HepG2 (cell line): Measurements from ENCODE around the gene GNG12. TPM values are rescaled to one million over a fixed set of nuclear protein-coding genes. Genes with fewer than 3 reads are reported as not detected.

ENCODE experiments used
- ATAD3A ChIP-seq: sonication (generic); formaldehyde crosslinking; IDR thresholded peaks from 2 replicates; pipeline ENCODE4 v1.4.0; 2020; ENCODE audit warnings: missing genetic modification reagents
- ATRX ChIP-seq: sonication (generic); formaldehyde crosslinking; IDR thresholded peaks from 2 replicates; pipeline ENCODE4 v1.4.0; 2020; ENCODE audit warnings: missing genetic modification reagents, borderline replicate concordance
- MATR3 ChIP-seq: sonication (generic); formaldehyde crosslinking; IDR thresholded peaks from 2 replicates; pipeline ENCODE4 v1.4.0; 2020; ENCODE audit warnings: missing genetic modification reagents
- NR2F1 ChIP-seq, 2 experiments: fragments of 450-650 bp in 1 of 2; formaldehyde crosslinking in 1 of 2; IDR thresholded peaks; 2 replicates each; pipeline versions ENCODE4 v1.5.0 to v1.6.1; 2016 to 2020; ENCODE audit warnings: mild to moderate bottlenecking in 1 of 2, missing compliant biosample characterization in 1 of 2, missing genetic modification reagents in 1 of 2, moderate library complexity in 1 of 2
- PAWR ChIP-seq: sonication (generic); formaldehyde crosslinking; IDR thresholded peaks from 2 replicates; pipeline ENCODE4 v1.4.0; 2020; ENCODE audit warnings: missing genetic modification reagents, mild to moderate bottlenecking, borderline replicate concordance
- PCBP2 ChIP-seq: fragments of 200-400 bp; formaldehyde crosslinking; optimal IDR thresholded peaks from 2 replicates; pipeline ENCODE3; 2018; ENCODE audit warnings: low read length, low read depth; ENCODE audit not compliant: poor library complexity, severe bottlenecking
- RNF2 ChIP-seq: fragments of 450-650 bp; conservative IDR thresholded peaks from 2 replicates; pipeline ENCODE4 v1.6.1; 2016; ENCODE audit warnings: low read depth
- SRSF4 ChIP-seq: fragments of 200-400 bp; formaldehyde crosslinking; IDR thresholded peaks from one replicate; pipeline ENCODE4 v1.6.1; 2018; ENCODE audit warnings: mild to moderate bottlenecking, low read depth, low read length, moderate library complexity; ENCODE audit not compliant: poor library complexity, severe bottlenecking
- SRY ChIP-seq: sonication (generic); formaldehyde crosslinking; IDR thresholded peaks from 2 replicates; pipeline ENCODE4 v1.8.0; 2022; ENCODE audit warnings: mild to moderate bottlenecking, missing genetic modification reagents
- SUZ12 ChIP-seq: fragments of 150-350 bp; IDR thresholded peaks from 2 replicates; pipeline ENCODE4 v1.6.1; 2014; ENCODE audit warnings: low read depth, low read length
- TBL1XR1 ChIP-seq: fragments of 150-350 bp; IDR thresholded peaks from 2 replicates; pipeline ENCODE4 v1.6.1; 2014; ENCODE audit warnings: borderline replicate concordance, low read length; ENCODE audit not compliant: partially characterized antibody
- U2AF2 ChIP-seq: fragments of 200-400 bp; formaldehyde crosslinking; IDR thresholded peaks from 2 replicates; pipeline ENCODE4 v1.6.1; 2017; ENCODE audit warnings: low read depth, mild to moderate bottlenecking, low read length
- ZFY ChIP-seq: sonication (generic); formaldehyde crosslinking; IDR thresholded peaks from 2 replicates; pipeline ENCODE4 v1.4.0; 2020; ENCODE audit warnings: missing genetic modification reagents
- ZNF138 ChIP-seq: sonication (generic); formaldehyde crosslinking; IDR thresholded peaks from 2 replicates; pipeline ENCODE4 v1.5.0; 2020; ENCODE audit warnings: mild to moderate bottlenecking, low read depth, missing genetic modification reagents
- ZNF296 ChIP-seq: sonication (generic); formaldehyde crosslinking; conservative IDR thresholded peaks from 2 replicates; pipeline ENCODE4 v1.5.0; 2020; ENCODE audit warnings: mild to moderate bottlenecking, missing genetic modification reagents
- ZNF30 ChIP-seq: sonication (generic); formaldehyde crosslinking; IDR thresholded peaks from 2 replicates; pipeline ENCODE4 v1.5.0; 2020; ENCODE audit warnings: mild to moderate bottlenecking, missing genetic modification reagents
- ZNF329 ChIP-seq: sonication (generic); formaldehyde crosslinking; IDR thresholded peaks from 2 replicates; pipeline ENCODE4 v1.9.0; 2021; ENCODE audit warnings: low read depth, mild to moderate bottlenecking, missing genetic modification reagents
- ZNF468 ChIP-seq: sonication (generic); formaldehyde crosslinking; IDR thresholded peaks from 2 replicates; pipeline ENCODE4 v1.8.0; 2022; ENCODE audit warnings: mild to moderate bottlenecking, moderate library complexity, missing genetic modification reagents
- ZNF530 ChIP-seq: sonication (generic); formaldehyde crosslinking; IDR thresholded peaks from 2 replicates; pipeline ENCODE4 v1.5.0; 2020; ENCODE audit warnings: low read depth, mild to moderate bottlenecking, missing genetic modification reagents
- ZNF557 ChIP-seq: sonication (generic); formaldehyde crosslinking; IDR thresholded peaks from 2 replicates; pipeline ENCODE4 v1.4.0; 2020; ENCODE audit warnings: missing genetic modification reagents
- ZNF562 ChIP-seq: sonication (generic); formaldehyde crosslinking; IDR thresholded peaks from 2 replicates; pipeline ENCODE4 v1.8.0; 2022; ENCODE audit warnings: missing genetic modification reagents, borderline replicate concordance
- ZNF879 ChIP-seq: sonication (generic); formaldehyde crosslinking; IDR thresholded peaks from 2 replicates; pipeline ENCODE4 v1.8.1; 2023; ENCODE audit warnings: missing genetic modification reagents
- polyA plus RNA-seq, 8 experiments: library from polyadenylated mRNA; depleted of rRNA in 3 of 8; stranded (reverse) in 7 of 8; unstranded in 1 of 8; fragments of >200 nt; fragmentation: Illumina TruSeq in 4 of 8; extraction: Trizol in 4 of 8; gene quantifications; 2 replicates each; pipeline versions ENCODE4 v1.2.1 to v1.2.3, GENCODE V29; 2011 to 2016; ENCODE audit warnings: low read depth in 4 of 8, missing spikeins in 1 of 8, mixed read lengths in 1 of 8; ENCODE audit not compliant: insufficient read depth in 1 of 8
- total RNA-seq, 5 experiments: library from RNA; depleted of rRNA; stranded (reverse); fragments of >200 nt; fragmentation: Illumina TruSeq; extraction: Trizol; gene quantifications; 2 replicates each; pipeline ENCODE4 v1.2.3, GENCODE V29; 2016; ENCODE audit warnings: low read depth in 1 of 5
- TF ChIP-seq, protein P1 (sequence below): sonication (generic); formaldehyde crosslinking; IDR thresholded peaks from 2 replicates; pipeline ENCODE4 v1.5.0; 2020; ENCODE audit warnings: missing genetic modification reagents
- TF ChIP-seq, protein P2 (sequence below): conservative IDR thresholded peaks from 2 replicates; pipeline ENCODE4 v1.6.1; 2018; ENCODE audit warnings: missing genetic modification reagents
- TF ChIP-seq, protein P3 (sequence below): sonication (generic); formaldehyde crosslinking; IDR thresholded peaks from 2 replicates; pipeline ENCODE4 v1.5.0; 2020; ENCODE audit warnings: mild to moderate bottlenecking, missing genetic modification reagents

Gene GNG12
- total and polyA plus RNA-seq, 2 of the 13 experiments (the other 11 are each of a cell fraction or from before 2014, with no cell fraction given) = 0.11 TPM

DNA sequence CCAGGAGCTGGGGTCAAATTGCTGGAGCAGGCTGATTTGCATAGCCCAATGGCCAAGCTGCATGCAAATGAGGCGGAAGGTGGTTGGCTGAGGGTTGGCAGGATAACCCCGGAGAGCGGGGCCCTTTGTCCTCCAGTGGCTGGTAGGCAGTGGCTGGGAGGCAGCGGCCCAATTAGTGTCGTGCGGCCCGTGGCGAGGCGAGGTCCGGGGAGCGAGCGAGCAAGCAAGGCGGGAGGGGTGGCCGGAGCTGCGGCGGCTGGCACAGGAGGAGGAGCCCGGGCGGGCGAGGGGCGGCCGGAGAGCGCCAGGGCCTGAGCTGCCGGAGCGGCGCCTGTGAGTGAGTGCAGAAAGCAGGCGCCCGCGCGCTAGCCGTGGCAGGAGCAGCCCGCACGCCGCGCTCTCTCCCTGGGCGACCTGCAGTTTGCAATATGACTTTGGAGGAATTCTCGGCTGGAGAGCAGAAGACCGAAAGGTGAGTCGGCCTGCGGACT, 148.2 kb downstream of the GNG12 start, which contains the start of gene GADD45A (continued):
- TF ChIP-seq, protein P1, sequence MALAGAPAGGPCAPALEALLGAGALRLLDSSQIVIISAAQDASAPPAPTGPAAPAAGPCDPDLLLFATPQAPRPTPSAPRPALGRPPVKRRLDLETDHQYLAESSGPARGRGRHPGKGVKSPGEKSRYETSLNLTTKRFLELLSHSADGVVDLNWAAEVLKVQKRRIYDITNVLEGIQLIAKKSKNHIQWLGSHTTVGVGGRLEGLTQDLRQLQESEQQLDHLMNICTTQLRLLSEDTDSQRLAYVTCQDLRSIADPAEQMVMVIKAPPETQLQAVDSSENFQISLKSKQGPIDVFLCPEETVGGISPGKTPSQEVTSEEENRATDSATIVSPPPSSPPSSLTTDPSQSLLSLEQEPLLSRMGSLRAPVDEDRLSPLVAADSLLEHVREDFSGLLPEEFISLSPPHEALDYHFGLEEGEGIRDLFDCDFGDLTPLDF (CRISPR knock-in tag) = 0 out of 2 replicates have a peak, but pooled peaks have one; percentile 30
- no peak for TF ChIP-seq ZNF468 (CRISPR knock-in tag)
- 0 out of 2 replicates have a peak, but pooled peaks have one; percentile 15 for TF ChIP-seq ZNF329 (CRISPR knock-in tag)
- TF ChIP-seq ZNF530 (CRISPR knock-in tag) = no peak
- TF ChIP-seq SUZ12 = no peak
- TF ChIP-seq TBL1XR1 = peak; percentile 65
- TF ChIP-seq ZNF879 = no peak; the same call in 1 of the 2 replicates
- no peak for TF ChIP-seq ATAD3A (CRISPR knock-in tag)
- peak in 1 of 2 experiments; percentile 51; a peak in 2 of 4 replicates for TF ChIP-seq NR2F1 (CRISPR knock-in tag; IDR thresholded peaks at IDR 0.05)
- TF ChIP-seq, protein P2, sequence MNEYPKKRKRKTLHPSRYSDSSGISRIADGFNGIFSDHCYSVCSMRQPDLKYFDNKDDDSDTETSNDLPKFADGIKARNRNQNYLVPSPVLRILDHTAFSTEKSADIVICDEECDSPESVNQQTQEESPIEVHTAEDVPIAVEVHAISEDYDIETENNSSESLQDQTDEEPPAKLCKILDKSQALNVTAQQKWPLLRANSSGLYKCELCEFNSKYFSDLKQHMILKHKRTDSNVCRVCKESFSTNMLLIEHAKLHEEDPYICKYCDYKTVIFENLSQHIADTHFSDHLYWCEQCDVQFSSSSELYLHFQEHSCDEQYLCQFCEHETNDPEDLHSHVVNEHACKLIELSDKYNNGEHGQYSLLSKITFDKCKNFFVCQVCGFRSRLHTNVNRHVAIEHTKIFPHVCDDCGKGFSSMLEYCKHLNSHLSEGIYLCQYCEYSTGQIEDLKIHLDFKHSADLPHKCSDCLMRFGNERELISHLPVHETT = 0 out of 2 replicates have a peak, but pooled peaks have one; percentile 44
- TF ChIP-seq MATR3 (CRISPR knock-in tag) = no peak
- no peak for TF ChIP-seq ZNF296
- peak; percentile 88 for TF ChIP-seq ZFY (CRISPR knock-in tag)
- TF ChIP-seq ZNF562 (CRISPR knock-in tag) = no peak
- TF ChIP-seq U2AF2 = no peak
- 0 out of 2 replicates have a peak, but pooled peaks have one; percentile 48 for TF ChIP-seq ZNF557
- no peak for TF ChIP-seq ZNF30 (CRISPR knock-in tag)
- no peak for TF ChIP-seq PCBP2
- TF ChIP-seq, protein P3, sequence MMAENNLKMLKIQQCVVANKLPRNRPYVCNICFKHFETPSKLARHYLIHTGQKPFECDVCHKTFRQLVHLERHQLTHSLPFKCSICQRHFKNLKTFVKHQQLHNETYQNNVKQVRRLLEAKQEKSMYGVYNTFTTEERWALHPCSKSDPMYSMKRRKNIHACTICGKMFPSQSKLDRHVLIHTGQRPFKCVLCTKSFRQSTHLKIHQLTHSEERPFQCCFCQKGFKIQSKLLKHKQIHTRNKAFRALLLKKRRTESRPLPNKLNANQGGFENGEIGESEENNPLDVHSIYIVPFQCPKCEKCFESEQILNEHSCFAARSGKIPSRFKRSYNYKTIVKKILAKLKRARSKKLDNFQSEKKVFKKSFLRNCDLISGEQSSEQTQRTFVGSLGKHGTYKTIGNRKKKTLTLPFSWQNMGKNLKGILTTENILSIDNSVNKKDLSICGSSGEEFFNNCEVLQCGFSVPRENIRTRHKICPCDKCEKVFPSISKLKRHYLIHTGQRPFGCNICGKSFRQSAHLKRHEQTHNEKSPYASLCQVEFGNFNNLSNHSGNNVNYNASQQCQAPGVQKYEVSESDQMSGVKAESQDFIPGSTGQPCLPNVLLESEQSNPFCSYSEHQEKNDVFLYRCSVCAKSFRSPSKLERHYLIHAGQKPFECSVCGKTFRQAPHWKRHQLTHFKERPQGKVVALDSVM (CRISPR knock-in tag) = peak; percentile 84
- no peak for TF ChIP-seq SRSF4
- 0 out of 2 replicates have a peak, but pooled peaks have one; percentile 55 for TF ChIP-seq RNF2
- TF ChIP-seq ZNF138 (CRISPR knock-in tag) = peak; percentile 21; the same call in 1 of the 2 replicates
- no peak for TF ChIP-seq PAWR (CRISPR knock-in tag)
- TF ChIP-seq SRY = no peak
- TF ChIP-seq ATRX (CRISPR knock-in tag) = no peak
